ENCODE measurements around the gene WNT8B.

GRCh38 chr10:100528123-100528886, 65.5 kb downstream of the WNT8B start:
- no peak for TF ChIP-seq CTCF (IDR thresholded peaks at IDR 0.05; ENCODE audit: low read depth, low read length)
- no peak for TF ChIP-seq POLR2A (IDR thresholded peaks at IDR 0.05; ENCODE audit: extremely low read depth, insufficient read length)
